ENCODE data around the gene EIF1AD. TPM values are rescaled to one million over a fixed set of nuclear protein-coding genes. Genes with fewer than 3 reads are reported as not detected.

Gene EIF1AD, protein sequence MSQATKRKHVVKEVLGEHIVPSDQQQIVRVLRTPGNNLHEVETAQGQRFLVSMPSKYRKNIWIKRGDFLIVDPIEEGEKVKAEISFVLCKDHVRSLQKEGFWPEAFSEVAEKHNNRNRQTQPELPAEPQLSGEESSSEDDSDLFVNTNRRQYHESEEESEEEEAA
- 10 to 100 TPM; 71.4 to 76.9 (median 76.0) TPM for total RNA-seq

DNA sequence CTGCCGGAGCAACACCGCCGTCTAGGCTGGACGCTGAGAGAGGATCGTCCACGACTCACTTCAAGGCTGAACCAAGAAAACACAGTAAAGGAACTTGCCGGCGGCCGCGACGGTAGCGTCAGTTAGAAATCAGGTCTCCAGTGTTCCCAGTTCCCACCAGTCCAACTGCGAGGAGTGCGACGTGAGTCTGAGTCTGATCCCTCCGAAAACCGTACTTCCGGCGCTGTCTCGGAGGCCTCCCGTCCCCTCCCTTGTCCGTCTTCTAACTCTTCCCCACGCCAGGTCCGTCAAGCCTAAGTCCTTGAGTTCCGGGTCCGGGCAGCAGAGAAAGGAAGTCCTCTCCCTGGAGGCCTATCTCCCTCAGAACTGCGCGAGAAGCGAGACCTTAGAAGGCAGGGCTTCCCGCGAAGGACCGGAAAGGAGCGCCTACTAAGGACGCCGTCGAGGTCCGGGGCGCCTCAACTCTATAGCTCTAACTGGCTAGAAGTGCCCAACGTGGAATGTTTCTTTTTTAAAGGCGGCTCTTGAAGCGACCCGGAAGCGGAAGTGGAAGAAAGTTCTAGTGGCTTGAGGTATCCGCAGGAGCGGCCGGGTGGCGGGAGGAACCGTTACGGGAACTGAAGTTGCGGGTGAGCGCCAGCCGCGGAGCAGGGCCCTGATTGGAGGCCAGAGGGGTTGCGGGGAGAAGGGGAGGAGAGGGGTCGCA is at the start of gene EIF1AD, which contains the start of gene BANF1:
EIF1AD (minus strand) TSS at position 216 of the 706 bp plus-strand sequence. CDS start 1,768 bp downstream, outside the sequence.
BANF1 (plus strand) TSS at position 562 of the 706 bp plus-strand sequence. CDS start 748 bp downstream, outside the sequence.
- peak; percentile 93 to 95 for ATAC-seq
- Mint-ChIP-seq H3K27me3 (ENCODE audit: low read depth) (no peaks in the 10 kb centered on the region), H3K36me3 (ENCODE audit: insufficient read depth) (peaks cover 33% of the 10 kb centered on the region), H3K9me3 (no peaks in the 10 kb centered on the region), H3K4me1 (ENCODE audit: low read depth) (peaks cover 23% of the 10 kb centered on the region), H3K4me3 (peak within 1 kb of the TSS; percentile 97)
- peak; percentile 86 for DNase-seq

DNA sequence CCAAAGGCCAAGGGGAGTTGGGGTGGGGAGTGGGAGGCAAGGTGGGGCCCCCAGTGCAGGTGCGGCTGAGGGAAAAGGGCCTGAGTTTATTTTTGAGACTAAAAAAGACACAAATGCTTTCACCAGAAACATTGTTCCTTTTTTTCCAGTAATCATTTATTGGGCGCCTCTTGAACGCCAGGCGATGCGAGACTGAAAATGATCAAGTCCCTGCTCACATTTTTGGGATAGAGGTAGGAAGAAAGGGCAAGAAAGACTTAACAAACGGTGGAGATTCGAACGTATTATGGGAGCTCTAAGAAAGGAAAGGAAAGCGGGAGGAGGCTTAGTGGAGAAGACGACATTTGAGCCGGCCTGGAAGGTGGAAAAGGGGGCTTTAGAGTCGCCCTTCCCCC is 49.4 kb upstream of the EIF1AD start:
- Mint-ChIP-seq H3K4me3 (peak overlapping the region; percentile 100), H3K9me3 (no peaks in the 10 kb centered on the region), H3K36me3 (ENCODE audit: insufficient read depth) (peaks cover 24% of the 10 kb centered on the region), H3K4me1 (ENCODE audit: low read depth) (peaks cover 29% of the 10 kb centered on the region), H3K27me3 (ENCODE audit: low read depth) (peaks cover 3% of the 10 kb centered on the region)
- ATAC-seq, result no peak
- DNase-seq, result no peak

DNA sequence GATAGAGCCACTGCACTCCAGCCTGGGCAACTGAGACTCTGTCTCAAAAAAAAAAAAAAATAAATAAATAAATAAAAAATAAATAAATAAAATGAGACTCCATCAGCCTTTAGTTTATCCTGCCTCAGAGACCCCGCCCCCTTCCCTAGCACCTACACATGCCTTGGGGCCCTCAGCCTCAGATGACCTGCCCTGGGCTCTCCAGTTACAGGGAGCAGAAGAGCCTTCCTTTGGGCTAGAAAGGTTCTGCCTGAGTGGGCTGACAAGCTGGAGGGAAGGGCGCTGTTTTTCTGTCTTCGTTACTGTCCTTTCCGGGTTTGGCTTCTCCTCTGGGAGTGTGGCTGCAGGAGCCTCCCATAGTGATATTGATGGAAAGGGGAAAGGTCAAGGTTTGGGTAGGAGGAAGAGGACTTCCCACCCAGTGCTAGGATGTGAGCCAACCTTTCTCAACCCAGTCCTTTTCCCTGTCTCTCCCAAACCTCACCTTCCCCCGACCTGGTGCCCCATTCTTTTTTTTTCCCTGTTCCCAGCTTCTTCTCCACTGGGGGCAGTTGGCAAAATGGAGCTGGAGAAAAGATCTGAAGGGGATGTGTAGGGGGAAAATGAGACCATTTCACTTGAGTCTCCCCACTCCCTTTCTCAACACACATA is 48.7 kb upstream of the EIF1AD start:
- peaks cover 30% of the 10 kb centered on the region for H3K4me1 Mint-ChIP-seq (ENCODE audit: low read depth)
- ATAC-seq (no peak), DNase-seq (no peak)
- H3K27me3 Mint-ChIP-seq (ENCODE audit: low read depth), result peaks cover 3% of the 10 kb centered on the region
- peaks cover 20% of the 10 kb centered on the region for H3K36me3 Mint-ChIP-seq (ENCODE audit: insufficient read depth)
- H3K4me3 Mint-ChIP-seq, result peak overlapping the region; percentile 100
- no peaks in the 10 kb centered on the region for H3K9me3 Mint-ChIP-seq

DNA sequence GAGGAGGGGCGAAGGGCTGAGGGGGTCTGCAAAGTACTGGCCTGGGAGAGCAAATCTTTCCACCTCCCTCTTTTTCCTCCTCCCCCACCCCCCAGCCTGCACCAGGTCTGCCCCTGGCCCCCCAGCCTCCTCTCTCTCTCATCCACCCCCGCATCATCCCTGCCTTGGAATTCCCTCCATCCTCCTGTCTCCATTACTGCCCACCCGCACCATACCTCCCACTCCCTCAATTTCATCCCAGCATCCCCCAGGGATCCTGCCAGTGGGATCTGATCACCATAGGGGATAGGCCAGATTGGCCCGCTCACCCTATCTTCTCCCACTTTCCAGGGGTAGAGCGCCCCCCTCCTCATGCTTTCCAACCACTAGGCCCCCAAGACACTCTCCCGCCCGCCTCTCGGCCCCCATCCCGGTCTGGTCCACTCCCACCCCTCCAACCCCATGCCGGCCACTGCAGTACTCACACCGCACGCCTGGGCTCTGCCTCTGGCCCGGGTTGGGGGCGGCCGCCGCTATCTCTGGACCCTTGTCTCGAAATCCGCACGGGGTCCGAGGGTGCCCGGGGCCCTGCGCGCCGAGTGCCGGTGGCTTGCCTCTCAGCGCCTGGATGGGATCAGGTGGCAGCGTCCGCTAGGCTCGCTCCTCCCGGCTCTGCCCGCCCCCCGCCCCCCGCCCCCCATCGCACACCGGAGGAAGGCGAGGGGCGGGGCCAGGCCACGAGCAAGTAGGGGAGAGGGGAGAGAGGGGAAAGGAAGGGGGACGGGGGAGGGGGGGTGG is 46.8 kb upstream of the EIF1AD start, which contains the start of gene GAL3ST3:
GAL3ST3 (minus strand) TSS at position 615 of the 777 bp plus-strand sequence. CDS start 3,746 bp downstream, outside the sequence.
- Mint-ChIP-seq H3K36me3 (ENCODE audit: insufficient read depth) (peaks cover 11% of the 10 kb centered on the region), H3K27me3 (ENCODE audit: low read depth) (peaks cover 3% of the 10 kb centered on the region), H3K4me1 (ENCODE audit: low read depth) (peaks cover 36% of the 10 kb centered on the region), H3K4me3 (no peak within 1 kb of the TSS), H3K9me3 (no peaks in the 10 kb centered on the region)
- ATAC-seq (no peak), DNase-seq (no peak)

DNA sequence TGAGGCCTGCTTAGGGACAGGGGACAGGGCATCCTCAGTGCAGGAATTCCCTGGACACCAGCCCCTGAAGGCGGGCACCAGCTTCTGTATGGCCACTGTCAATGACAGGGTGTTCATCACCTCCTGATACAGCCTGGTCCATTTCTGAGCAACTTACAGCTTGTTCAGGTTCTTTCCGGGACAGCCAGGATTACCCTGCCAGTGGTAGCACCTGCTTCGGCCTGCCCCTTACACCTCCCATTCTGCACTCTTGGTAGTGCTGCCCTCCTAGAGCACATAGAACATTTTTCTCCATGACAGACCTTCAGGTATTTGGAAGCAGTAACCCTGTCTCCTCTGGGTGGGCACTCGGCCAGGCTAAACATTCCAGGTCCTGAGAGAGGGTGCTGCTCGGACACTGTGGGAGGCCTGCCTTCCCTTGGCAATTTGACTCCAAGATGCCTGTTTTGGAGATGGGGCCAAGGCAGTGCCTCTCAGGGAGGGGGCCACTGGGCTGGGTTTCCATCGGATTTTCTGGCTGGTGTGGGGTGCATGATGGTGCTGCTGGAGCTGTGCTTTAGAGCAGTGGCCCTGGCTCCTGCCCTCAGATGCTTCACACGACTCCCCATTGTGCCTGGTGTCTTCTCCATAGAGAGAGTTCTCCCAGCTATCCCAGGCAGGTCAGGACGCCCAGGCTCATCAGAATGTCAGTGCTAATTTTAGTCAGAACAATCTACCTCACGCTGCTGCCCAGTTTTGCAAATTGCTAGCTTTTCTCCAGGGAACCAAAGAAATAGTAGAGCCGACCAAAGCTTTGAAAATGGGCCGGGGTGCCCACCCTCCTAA is 45.8 kb upstream of the EIF1AD start:
- Mint-ChIP-seq H3K27me3 (ENCODE audit: low read depth) (peaks cover 3% of the 10 kb centered on the region), H3K4me1 (ENCODE audit: low read depth) (peaks cover 31% of the 10 kb centered on the region), H3K9me3 (no peaks in the 10 kb centered on the region), H3K36me3 (ENCODE audit: insufficient read depth) (peaks cover 6% of the 10 kb centered on the region), H3K4me3 (no peak overlapping the region)
- ATAC-seq, result no peak
- DNase-seq, result no peak

DNA sequence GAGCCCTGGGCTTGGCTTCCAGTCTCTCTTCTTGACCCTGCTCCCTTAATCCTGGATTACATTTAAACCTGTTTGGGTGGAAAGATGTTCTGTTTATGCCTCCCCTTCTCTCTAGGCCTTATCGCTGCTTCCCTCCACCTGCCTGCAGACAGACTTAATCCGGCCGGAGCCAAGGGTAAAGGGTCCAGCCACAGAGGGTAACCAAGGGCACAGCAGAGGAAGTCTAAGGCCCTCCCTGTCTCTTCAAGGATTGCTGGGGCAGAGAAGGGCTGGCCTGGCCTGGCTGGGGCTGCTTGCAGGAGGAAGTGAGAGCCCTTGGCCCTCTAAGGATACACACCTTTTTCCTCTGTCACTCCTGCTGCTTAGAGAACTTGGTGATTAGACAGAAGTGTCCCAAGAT is 44.9 kb upstream of the EIF1AD start:
- H3K36me3 Mint-ChIP-seq (ENCODE audit: insufficient read depth), result no peaks in the 10 kb centered on the region
- peaks cover 3% of the 10 kb centered on the region for H3K27me3 Mint-ChIP-seq (ENCODE audit: low read depth)
- H3K4me1 Mint-ChIP-seq (ENCODE audit: low read depth), result peaks cover 27% of the 10 kb centered on the region
- DNase-seq (no peak), ATAC-seq (no peak)
- H3K9me3 Mint-ChIP-seq, result no peaks in the 10 kb centered on the region
- H3K4me3 Mint-ChIP-seq, result no peak overlapping the region

DNA sequence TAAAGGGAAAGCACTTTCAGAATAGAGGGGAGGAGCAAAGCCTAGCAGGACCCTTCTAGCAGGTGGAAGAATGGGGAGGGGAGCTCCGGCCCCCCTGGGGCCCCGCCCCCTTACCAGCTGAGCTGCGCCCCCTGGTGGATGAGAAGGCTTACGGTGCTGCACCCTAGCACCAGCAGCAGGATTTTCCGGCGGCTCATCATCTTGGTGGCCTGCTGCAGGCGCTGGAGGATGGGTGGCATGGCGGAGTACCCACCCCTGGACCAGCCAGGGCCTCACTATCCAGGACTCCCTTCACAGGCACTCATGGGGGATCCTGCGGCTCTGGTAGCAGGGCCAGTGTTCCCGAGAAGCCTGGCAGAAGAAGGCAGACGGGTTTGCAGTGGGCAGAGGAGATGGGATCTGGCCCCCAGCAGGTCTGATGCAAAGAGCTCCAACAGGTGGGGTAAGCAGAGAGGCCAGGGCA is 43.3 kb upstream of the EIF1AD start:
- DNase-seq (peak; percentile 85), ATAC-seq (peak; percentile 88 to 93)
- peaks cover 18% of the 10 kb centered on the region for H3K4me1 Mint-ChIP-seq (ENCODE audit: low read depth)
- no peaks in the 10 kb centered on the region for H3K9me3 Mint-ChIP-seq
- peak overlapping the region; percentile 16 for H3K4me3 Mint-ChIP-seq
- H3K27me3 Mint-ChIP-seq (ENCODE audit: low read depth), result peaks cover 3% of the 10 kb centered on the region
- no peaks in the 10 kb centered on the region for H3K36me3 Mint-ChIP-seq (ENCODE audit: insufficient read depth)

DNA sequence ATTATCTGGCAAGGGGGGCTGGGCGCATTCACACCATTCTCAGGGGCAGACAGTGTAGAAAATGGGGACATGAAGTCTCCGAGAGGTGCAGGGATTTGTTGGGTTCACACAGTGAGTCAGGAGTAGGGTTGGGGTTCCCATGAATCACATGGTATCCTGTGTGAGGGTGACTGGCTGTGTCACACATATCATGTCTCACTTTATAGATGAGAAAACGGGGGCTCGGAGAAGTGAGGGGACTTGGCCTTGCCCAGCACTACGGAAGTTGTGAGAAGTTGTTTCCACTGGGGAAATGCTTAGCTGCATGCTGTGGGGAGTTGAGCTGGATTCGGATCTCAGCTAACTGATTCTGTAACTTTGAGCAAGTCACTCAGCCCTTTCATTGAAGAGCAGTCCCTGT is 42.8 kb upstream of the EIF1AD start:
- H3K9me3 Mint-ChIP-seq, result no peaks in the 10 kb centered on the region
- H3K4me1 Mint-ChIP-seq (ENCODE audit: low read depth), result peaks cover 17% of the 10 kb centered on the region
- DNase-seq (no peak), ATAC-seq (peak; percentile 68 to 82)
- H3K4me3 Mint-ChIP-seq, result peak overlapping the region; percentile 4
- H3K36me3 Mint-ChIP-seq (ENCODE audit: insufficient read depth), result no peaks in the 10 kb centered on the region
- H3K27me3 Mint-ChIP-seq (ENCODE audit: low read depth), result peaks cover 3% of the 10 kb centered on the region

DNA sequence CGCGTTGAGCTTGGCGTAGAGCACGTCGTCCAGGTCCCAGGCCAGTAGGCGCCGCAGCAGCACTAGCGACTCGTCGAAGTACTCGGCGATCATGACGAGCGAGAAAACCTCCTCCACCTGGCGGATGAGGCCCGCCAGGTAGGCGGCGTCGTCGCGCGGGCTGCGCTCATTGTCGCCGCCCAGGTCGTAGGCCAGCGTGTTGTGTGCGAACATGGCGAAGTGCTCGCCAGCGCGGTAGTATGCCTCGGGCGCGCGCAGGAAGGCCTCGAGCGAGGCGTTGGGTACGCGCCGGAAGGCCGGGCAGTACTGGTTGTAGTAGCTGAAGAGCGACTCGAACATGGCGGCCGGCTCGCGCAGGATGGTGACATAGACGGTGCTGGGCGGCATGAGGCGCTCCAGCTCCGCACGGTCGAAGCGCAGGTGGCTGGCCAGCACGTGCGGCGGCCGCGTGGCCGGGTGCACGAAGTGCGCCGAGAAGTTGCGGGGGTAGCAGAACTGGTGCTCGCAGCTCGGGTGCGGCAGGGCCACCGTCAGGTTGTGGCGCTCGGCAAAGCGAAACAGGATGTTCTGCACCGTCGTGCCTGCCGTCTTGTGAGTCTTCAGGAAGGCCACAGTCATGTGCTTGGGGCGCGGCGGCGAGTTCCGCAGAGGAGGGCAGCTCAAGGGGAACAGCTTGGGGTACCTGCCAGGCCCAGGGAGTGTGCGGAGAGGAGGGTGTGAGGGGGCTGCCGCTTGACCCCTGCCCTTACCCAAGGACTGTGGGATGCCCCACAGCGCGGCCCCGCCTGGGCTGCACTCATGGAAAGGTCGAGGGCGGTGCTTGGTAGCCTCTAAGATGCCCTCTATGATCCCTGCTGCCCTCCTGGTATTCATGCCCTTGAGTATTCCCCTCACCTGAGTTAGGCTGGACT is 41.3 kb upstream of the EIF1AD start:
- H3K4me3 Mint-ChIP-seq, result no peak overlapping the region
- peaks cover 12% of the 10 kb centered on the region for H3K4me1 Mint-ChIP-seq (ENCODE audit: low read depth)
- peaks cover 5% of the 10 kb centered on the region for H3K27me3 Mint-ChIP-seq (ENCODE audit: low read depth)
- ATAC-seq (no peak), DNase-seq (no peak)
- no peaks in the 10 kb centered on the region for H3K9me3 Mint-ChIP-seq
- no peaks in the 10 kb centered on the region for H3K36me3 Mint-ChIP-seq (ENCODE audit: insufficient read depth)

DNA sequence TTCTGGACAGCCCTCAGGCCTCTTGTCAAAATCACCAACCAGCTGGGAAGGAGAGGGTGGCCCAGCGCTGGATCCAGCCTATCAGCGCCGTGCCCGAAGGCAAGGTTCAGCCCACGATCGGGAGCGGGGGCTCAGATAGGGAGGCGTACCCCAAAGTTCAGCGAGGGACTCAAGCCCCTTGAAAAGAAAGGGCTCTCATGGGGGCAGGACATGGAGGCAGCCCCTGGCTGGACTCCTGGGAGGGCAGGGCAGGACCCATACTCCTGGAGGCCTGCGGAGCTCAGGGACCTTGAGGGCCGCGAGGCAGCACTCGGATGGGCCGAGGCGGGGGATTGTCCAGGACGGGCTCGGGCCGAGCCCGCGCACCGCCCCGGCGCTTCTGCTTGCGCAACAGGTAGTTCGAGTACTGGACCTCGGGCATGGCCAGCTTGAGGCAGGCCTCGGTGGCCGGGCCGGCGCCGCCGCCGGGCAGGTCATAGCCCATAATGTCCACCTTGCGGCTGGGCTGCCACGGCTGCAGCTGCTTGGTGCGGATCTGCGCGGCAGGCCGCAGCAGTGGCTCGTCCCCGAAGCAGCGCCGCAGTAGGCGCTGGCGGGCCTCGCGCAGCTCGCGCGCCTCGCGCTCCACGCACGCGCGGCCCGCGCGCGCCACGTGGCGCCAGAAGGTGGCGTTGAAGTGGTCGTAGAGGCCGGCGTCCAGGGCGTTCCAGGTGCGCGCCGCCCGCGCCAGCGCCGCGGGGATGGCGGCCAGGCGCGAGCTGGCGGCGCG is 40.5 kb upstream of the EIF1AD start:
- Mint-ChIP-seq H3K27me3 (ENCODE audit: low read depth) (peaks cover 2% of the 10 kb centered on the region), H3K9me3 (no peaks in the 10 kb centered on the region), H3K36me3 (ENCODE audit: insufficient read depth) (no peaks in the 10 kb centered on the region), H3K4me1 (ENCODE audit: low read depth) (peaks cover 12% of the 10 kb centered on the region), H3K4me3 (no peak overlapping the region)
- ATAC-seq (no peak), DNase-seq (no peak)

DNA sequence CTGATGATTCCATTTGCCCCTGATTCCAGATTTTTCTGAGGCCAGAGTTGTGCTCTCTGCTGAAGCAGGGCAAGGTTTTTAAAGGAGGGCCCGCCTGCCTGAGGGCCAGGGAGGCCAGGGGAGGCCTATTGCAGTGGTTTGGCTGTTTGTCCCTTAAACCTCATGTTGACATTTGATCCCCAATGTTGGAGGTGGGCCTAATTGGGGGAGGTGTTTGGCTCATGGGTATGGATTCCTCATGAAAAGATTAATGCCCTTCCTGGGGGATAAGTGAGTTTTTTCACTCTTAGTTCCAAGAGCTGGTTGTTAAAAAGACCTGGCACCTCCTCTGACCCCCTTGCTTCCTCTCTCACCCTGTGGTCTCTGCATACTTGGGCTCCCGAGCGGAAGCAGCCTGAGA is 37.8 kb upstream of the EIF1AD start:
- Mint-ChIP-seq H3K36me3 (ENCODE audit: insufficient read depth) (no peaks in the 10 kb centered on the region), H3K9me3 (no peaks in the 10 kb centered on the region), H3K27me3 (ENCODE audit: low read depth) (peaks cover 2% of the 10 kb centered on the region), H3K4me1 (ENCODE audit: low read depth) (peaks cover 4% of the 10 kb centered on the region), H3K4me3 (no peak overlapping the region)
- no peak for ATAC-seq
- no peak for DNase-seq

DNA sequence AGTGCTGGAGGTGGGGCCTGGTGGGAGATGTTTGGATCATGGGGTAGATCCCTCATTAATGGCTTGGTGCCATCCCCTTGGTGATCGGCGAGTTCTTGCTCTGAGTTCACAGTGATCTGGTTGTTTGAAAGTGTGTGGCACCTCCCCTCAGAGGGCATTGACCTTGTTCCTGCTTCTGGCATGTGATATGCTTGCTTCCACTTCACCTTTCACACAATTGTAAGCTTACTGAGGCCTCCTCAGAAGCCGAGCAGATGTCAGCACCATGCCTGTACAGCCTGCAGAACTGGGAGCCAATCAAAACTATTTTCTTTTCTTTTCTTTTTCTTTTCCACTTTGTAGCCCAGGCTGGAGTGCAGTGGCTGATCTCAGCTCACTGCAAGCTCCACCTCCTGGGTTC is 35.4 kb upstream of the EIF1AD start:
- ATAC-seq, result no peak
- Mint-ChIP-seq H3K4me1 (ENCODE audit: low read depth) (no peaks in the 10 kb centered on the region), H3K27me3 (ENCODE audit: low read depth) (peaks cover 2% of the 10 kb centered on the region), H3K36me3 (ENCODE audit: insufficient read depth) (no peaks in the 10 kb centered on the region), H3K9me3 (no peaks in the 10 kb centered on the region), H3K4me3 (no peak overlapping the region)
- no peak for DNase-seq
